ENCODE measurements around the gene NEUROD4.

DNA sequence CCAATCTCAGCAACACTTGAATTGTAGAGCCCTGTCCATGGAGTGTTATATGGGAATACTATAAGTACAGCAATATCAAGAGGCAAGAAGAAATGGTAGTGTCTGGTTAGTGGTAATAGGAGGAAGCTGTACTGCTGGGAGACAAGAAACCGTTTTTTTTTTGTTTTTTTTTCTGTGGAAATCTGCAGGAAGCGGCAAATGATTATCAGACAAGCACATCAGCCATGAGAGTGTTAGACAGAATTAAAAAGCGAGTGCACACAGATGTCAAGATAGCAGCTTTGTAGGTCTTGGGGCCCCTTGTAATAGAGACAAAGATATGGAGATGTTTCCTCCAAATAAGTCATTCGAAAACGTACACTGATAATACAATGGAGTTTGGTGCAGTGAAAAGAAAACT lies 41.9 kb upstream of the NEUROD4 start:
- TF ChIP-seq, protein P1, sequence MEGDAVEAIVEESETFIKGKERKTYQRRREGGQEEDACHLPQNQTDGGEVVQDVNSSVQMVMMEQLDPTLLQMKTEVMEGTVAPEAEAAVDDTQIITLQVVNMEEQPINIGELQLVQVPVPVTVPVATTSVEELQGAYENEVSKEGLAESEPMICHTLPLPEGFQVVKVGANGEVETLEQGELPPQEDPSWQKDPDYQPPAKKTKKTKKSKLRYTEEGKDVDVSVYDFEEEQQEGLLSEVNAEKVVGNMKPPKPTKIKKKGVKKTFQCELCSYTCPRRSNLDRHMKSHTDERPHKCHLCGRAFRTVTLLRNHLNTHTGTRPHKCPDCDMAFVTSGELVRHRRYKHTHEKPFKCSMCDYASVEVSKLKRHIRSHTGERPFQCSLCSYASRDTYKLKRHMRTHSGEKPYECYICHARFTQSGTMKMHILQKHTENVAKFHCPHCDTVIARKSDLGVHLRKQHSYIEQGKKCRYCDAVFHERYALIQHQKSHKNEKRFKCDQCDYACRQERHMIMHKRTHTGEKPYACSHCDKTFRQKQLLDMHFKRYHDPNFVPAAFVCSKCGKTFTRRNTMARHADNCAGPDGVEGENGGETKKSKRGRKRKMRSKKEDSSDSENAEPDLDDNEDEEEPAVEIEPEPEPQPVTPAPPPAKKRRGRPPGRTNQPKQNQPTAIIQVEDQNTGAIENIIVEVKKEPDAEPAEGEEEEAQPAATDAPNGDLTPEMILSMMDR (conservative IDR thresholded peaks at IDR 0.05; ENCODE audit: low read depth, low read length) = no peak
- TF ChIP-seq EZH2 (IDR thresholded peaks at IDR 0.05; ENCODE audit: borderline replicate concordance, low read depth, low read length, poor library complexity, severe bottlenecking) = no peak

Measured in A673 (cell line).